ENCODE data around the gene TMEM178B.

Gene TMEM178B

GRCh38 chr7:141511676-141512396 lies 438.0 kb downstream of the TMEM178B start:
- in situ Hi-C loops (cut with MboI; ENCODE audit: low sequenced_read_pairs), result no loop called here

GRCh38 chr7:141512597-141512996 lies 438.7 kb downstream of the TMEM178B start:
- in situ Hi-C loops (cut with MboI; ENCODE audit: low sequenced_read_pairs), result no loop called here

GRCh38 chr7:141513720-141514119 lies 439.9 kb downstream of the TMEM178B start:
- in situ Hi-C loops (cut with MboI; ENCODE audit: low sequenced_read_pairs), result no loop called here

GRCh38 chr7:141515941-141516340 lies 442.1 kb downstream of the TMEM178B start:
- in situ Hi-C loops (cut with MboI; ENCODE audit: low sequenced_read_pairs), result no loop called here

- in situ Hi-C loops (cut with MboI; ENCODE audit: low sequenced_read_pairs), result no loop called here
Measured at GRCh38 chr7:141519623-141520022, 445.8 kb downstream of the TMEM178B start.

GRCh38 chr7:141522657-141523342 lies 448.9 kb downstream of the TMEM178B start:
- in situ Hi-C loops (cut with MboI; ENCODE audit: low sequenced_read_pairs), result no loop called here

- in situ Hi-C loops (cut with MboI; ENCODE audit: low sequenced_read_pairs), result no loop called here
Measured at GRCh38 chr7:141525973-141526514, 452.2 kb downstream of the TMEM178B start.

- in situ Hi-C loops (cut with MboI; ENCODE audit: low sequenced_read_pairs), result no loop called here
Measured at GRCh38 chr7:141527076-141527475, 453.2 kb downstream of the TMEM178B start.

GRCh38 chr7:141528399-141528798 lies 454.5 kb downstream of the TMEM178B start:
- in situ Hi-C loops (cut with MboI; ENCODE audit: low sequenced_read_pairs), result no loop called here
